Measurements from ENCODE around the gene TM4SF1.
"Not testable (repeated sequence)": the region's sequence is repeated elsewhere in the genome, so short reads cannot be mapped to it uniquely, and the experiment has no call there.

Gene TM4SF1

DNA sequence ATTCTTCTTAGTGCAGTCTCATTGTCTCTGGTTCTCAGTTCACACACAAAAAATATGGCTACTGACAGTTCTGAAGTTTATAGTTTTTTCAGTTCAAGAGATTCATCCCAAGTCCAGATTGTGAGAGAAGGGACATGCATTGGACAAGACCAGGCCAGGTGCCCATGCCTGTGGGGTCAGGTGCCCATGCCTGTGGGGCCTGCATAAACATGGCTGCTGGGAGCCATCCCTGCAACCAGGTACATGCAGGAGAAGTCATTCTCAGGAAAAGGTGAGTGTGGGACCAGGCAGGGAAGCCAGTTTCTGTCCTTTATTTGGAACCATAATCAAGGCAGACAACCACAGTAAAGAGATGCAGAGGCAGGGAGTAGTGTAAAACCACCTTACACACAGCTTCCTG is 6.3 kb upstream of the TM4SF1 start:
- TF ChIP-seq, protein P1, sequence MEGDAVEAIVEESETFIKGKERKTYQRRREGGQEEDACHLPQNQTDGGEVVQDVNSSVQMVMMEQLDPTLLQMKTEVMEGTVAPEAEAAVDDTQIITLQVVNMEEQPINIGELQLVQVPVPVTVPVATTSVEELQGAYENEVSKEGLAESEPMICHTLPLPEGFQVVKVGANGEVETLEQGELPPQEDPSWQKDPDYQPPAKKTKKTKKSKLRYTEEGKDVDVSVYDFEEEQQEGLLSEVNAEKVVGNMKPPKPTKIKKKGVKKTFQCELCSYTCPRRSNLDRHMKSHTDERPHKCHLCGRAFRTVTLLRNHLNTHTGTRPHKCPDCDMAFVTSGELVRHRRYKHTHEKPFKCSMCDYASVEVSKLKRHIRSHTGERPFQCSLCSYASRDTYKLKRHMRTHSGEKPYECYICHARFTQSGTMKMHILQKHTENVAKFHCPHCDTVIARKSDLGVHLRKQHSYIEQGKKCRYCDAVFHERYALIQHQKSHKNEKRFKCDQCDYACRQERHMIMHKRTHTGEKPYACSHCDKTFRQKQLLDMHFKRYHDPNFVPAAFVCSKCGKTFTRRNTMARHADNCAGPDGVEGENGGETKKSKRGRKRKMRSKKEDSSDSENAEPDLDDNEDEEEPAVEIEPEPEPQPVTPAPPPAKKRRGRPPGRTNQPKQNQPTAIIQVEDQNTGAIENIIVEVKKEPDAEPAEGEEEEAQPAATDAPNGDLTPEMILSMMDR (IDR thresholded peaks at IDR 0.05; ENCODE audit: insufficient read depth, low read depth, low read length, missing control alignments) = no peak
- no peak for DNase-seq (ENCODE audit: low read depth)
- no peak overlapping the region for H3K4me3 ChIP-seq (ENCODE audit: low read length)

GRCh38 chr3:149382518-149382917 is 5.1 kb upstream of the TM4SF1 start:
- no peak overlapping the region for H3K4me3 ChIP-seq (ENCODE audit: low read length)
- peak; percentile 69 for DNase-seq (ENCODE audit: low read depth)

DNA sequence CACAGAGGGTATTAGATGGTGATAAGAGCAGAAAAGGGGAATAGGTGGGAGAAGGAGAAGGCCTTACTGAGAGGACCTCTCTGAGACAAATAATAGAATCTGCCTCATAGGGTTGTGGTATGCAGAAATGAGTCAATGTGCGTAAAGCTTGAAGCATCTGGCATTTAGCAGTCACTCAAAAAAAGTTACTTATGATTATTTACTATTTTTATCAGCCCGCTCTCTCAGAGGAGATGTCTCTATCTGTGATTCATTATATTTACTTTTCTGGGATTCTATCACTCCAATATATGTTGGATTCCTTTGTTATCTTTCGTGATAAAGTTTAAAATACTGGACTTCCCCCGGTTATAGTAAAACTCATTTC is 4.6 kb upstream of the TM4SF1 start:
- peak; percentile 73 for DNase-seq (ENCODE audit: low read depth)
- TF ChIP-seq, protein P1 (IDR thresholded peaks at IDR 0.05; ENCODE audit: insufficient read depth, low read depth, low read length, missing control alignments) = no peak
- no peak overlapping the region for H3K4me3 ChIP-seq (ENCODE audit: low read length)

More at GRCh38 chr3:149382518-149382917, 5.1 kb upstream of the TM4SF1 start:
- TF ChIP-seq, protein P1 (IDR thresholded peaks at IDR 0.05; ENCODE audit: insufficient read depth, low read depth, low read length, missing control alignments) = no peak

- TF ChIP-seq, protein P1 (IDR thresholded peaks at IDR 0.05; ENCODE audit: insufficient read depth, low read depth, low read length, missing control alignments) = no peak
- DNase-seq (ENCODE audit: low read depth) = no peak
- no peak overlapping the region for H3K4me3 ChIP-seq (ENCODE audit: low read length)
Observed at GRCh38 chr3:149381173-149382100, 4.0 kb upstream of the TM4SF1 start.

DNA sequence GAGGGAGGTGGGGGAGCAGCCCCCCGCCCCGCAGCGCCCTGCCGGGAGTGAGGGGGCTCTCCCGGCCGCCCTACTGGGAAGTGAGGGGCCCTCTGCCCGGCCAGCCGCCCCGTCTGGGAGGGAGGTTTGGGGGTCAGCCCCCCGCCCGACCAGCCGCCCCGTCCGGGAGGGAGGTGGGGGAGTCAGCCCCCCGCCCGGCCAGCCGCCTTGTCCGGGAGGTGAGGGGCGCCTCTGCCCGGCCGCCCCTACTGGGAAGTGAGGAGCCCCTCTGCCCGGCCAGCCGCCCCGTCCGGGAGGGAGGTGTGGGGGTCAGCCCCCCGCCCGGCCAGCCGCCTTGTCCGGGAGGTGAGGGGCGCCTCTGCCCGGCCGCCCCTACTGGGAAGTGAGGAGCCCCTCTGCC is 2.8 kb upstream of the TM4SF1 start:
- not testable (repeated sequence) for H3K4me3 ChIP-seq (ENCODE audit: low read length); DNase-seq (ENCODE audit: low read depth)

- TF ChIP-seq, protein P1 (IDR thresholded peaks at IDR 0.05; ENCODE audit: insufficient read depth, low read depth, low read length, missing control alignments) = no peak
- DNase-seq (ENCODE audit: low read depth) = no peak
- H3K4me3 ChIP-seq (ENCODE audit: low read length) = no peak overlapping the region
Observed at GRCh38 chr3:149378478-149379309, 1.2 kb upstream of the TM4SF1 start.

- TF ChIP-seq, protein P1 (IDR thresholded peaks at IDR 0.05; ENCODE audit: insufficient read depth, low read depth, low read length, missing control alignments) = no peak
- peak overlapping the region; percentile 65 for H3K4me3 ChIP-seq (ENCODE audit: low read length)
- DNase-seq (ENCODE audit: low read depth) = peak; percentile 31
Observed at GRCh38 chr3:149376718-149377407, 586 bp downstream of the TM4SF1 start.

All from epithelial cell of esophagus (primary cell).